ENCODE data around the gene KIAA1217.
"Not testable (repeated sequence)": the region's sequence is repeated elsewhere in the genome, so short reads cannot be mapped to it uniquely, and the experiment has no call there.

The KIAA1217 gene

DNA sequence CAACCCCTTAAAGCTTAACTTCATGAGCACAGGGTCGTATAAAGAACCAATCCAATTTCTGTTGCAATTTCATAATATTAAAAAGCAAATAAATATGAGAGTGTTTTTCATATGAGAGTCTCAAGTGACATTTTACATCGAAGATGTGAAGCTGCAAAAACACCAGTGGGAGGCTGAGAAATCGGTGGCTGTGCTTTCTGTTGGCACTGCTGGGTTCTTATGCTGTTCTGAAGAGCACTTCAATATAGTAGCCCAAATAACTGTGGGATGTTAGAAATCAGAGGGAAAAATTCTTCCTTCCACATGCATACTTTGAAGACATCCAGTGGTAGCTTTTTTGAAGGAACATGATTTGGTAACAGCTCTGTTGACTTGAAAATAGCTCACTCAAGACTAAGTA, 269.0 kb downstream of the KIAA1217 start:
- H2AFZ ChIP-seq (ENCODE audit: low read depth, low read length) = no peak overlapping the region
- no peak overlapping the region for H3K4me2 ChIP-seq (ENCODE audit: low read length)
- peaks cover 4% of the 10 kb centered on the region for H3K36me3 ChIP-seq (replicated peaks; ENCODE audit: low read depth, low read length)
- no peaks in the 10 kb centered on the region for H3K9me3 ChIP-seq (ENCODE audit: insufficient read depth, low read length)
- H3K27me3 ChIP-seq (ENCODE audit: low read depth, low read length) = no peaks in the 10 kb centered on the region
- no peak overlapping the region for H3K9ac ChIP-seq (ENCODE audit: low read length)
- H3K4me3 ChIP-seq (ENCODE audit: low read length) = no peak overlapping the region
- H3K79me2 ChIP-seq (ENCODE audit: low read length) = no peaks in the 10 kb centered on the region
- H4K20me1 ChIP-seq (ENCODE audit: insufficient read depth, low read length) = no peaks in the 10 kb centered on the region
- TF ChIP-seq EZH2phosphoT487 (IDR thresholded peaks at IDR 0.05; ENCODE audit: low read depth) (no peak), CTCF (IDR thresholded peaks at IDR 0.05; ENCODE audit: low read depth, low read length) (no peak)
- no peak overlapping the region for H3K27ac ChIP-seq (ENCODE audit: low read length)
- no peaks in the 10 kb centered on the region for H3K4me1 ChIP-seq (ENCODE audit: low read length)

- no peak overlapping the region for H3K27ac ChIP-seq (ENCODE audit: low read length)
- no peak overlapping the region for H2AFZ ChIP-seq (ENCODE audit: low read depth, low read length)
- no peak overlapping the region for H3K9ac ChIP-seq (ENCODE audit: low read length)
- peaks cover 6% of the 10 kb centered on the region for H3K4me1 ChIP-seq (ENCODE audit: low read length)
- TF ChIP-seq EZH2phosphoT487 (IDR thresholded peaks at IDR 0.05; ENCODE audit: low read depth) (no peak), CTCF (IDR thresholded peaks at IDR 0.05; ENCODE audit: low read depth, low read length) (no peak)
- H3K79me2 ChIP-seq (ENCODE audit: low read length) = no peaks in the 10 kb centered on the region
- H3K4me2 ChIP-seq (ENCODE audit: low read length) = no peak overlapping the region
- H3K27me3 ChIP-seq (ENCODE audit: low read depth, low read length) = no peaks in the 10 kb centered on the region
- H3K36me3 ChIP-seq (replicated peaks; ENCODE audit: low read depth, low read length) = peaks cover 4% of the 10 kb centered on the region
- H3K9me3 ChIP-seq (ENCODE audit: insufficient read depth, low read length) = no peaks in the 10 kb centered on the region
- H3K4me3 ChIP-seq (ENCODE audit: low read length) = no peak overlapping the region
- H4K20me1 ChIP-seq (ENCODE audit: insufficient read depth, low read length) = no peaks in the 10 kb centered on the region
These were observed 270.9 kb downstream of the KIAA1217 start for GRCh38 chr10:24479806-24480205.

GRCh38 chr10:24480447-24480846, 271.5 kb downstream of the KIAA1217 start:
- H3K4me3 ChIP-seq (ENCODE audit: low read length) = no peak overlapping the region
- no peaks in the 10 kb centered on the region for H4K20me1 ChIP-seq (ENCODE audit: insufficient read depth, low read length)
- H3K27ac ChIP-seq (ENCODE audit: low read length) = no peak overlapping the region
- no peak overlapping the region for H3K4me2 ChIP-seq (ENCODE audit: low read length)
- no peak overlapping the region for H2AFZ ChIP-seq (ENCODE audit: low read depth, low read length)
- no peak overlapping the region for H3K9ac ChIP-seq (ENCODE audit: low read length)
- H3K36me3 ChIP-seq (replicated peaks; ENCODE audit: low read depth, low read length) = peaks cover 4% of the 10 kb centered on the region
- no peaks in the 10 kb centered on the region for H3K27me3 ChIP-seq (ENCODE audit: low read depth, low read length)
- no peaks in the 10 kb centered on the region for H3K9me3 ChIP-seq (ENCODE audit: insufficient read depth, low read length)
- TF ChIP-seq CTCF (IDR thresholded peaks at IDR 0.05; ENCODE audit: low read depth, low read length) (no peak), EZH2phosphoT487 (IDR thresholded peaks at IDR 0.05; ENCODE audit: low read depth) (no peak)
- no peaks in the 10 kb centered on the region for H3K79me2 ChIP-seq (ENCODE audit: low read length)
- peaks cover 6% of the 10 kb centered on the region for H3K4me1 ChIP-seq (ENCODE audit: low read length)

DNA sequence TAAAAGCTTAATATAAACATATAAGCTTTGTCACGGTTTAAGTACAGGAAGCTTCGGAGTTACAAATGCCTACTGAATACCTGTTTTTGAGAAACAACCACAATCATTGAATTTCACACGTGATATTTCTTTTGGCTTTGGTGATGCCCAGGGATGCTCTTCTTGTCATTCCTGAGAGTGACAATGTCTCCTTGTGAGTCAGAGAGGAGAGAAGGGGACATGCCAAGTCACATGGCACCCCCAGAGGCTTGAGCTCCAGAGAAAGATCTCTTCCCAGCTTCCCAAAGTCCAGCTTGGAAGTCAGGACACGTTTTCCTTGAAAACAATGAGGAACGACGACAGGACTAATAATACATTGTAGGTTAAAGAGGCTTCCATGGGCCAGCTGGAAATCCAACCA, 272.3 kb downstream of the KIAA1217 start:
- Histone ChIP-seq H3K79me2 (ENCODE audit: low read length) (no peaks in the 10 kb centered on the region), H3K27me3 (ENCODE audit: low read depth, low read length) (no peaks in the 10 kb centered on the region), H4K20me1 (ENCODE audit: insufficient read depth, low read length) (no peaks in the 10 kb centered on the region)

DNA sequence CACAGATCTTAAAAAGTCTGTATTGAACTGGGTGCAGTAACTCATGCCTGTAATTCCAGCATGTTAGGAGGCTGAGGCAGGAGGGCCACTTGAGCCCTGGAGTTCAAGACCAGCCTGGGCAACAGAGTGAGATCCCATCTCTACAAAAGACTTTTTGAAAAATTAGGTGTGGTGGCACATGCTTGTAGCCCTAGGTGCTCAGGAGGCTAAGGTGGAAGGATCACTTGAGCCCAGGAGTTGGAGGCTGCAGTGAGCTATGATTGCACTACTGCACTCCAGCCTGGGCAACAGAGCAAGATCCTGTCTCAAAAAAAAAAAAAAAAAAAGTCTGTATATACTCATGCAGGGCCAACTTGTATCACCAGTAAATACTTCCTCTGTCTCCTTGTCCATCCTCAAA, 273.8 kb downstream of the KIAA1217 start:
- H3K27me3 ChIP-seq (ENCODE audit: low read depth, low read length) = not testable (repeated sequence)

More for the DNA sequence above, 272.3 kb downstream of the KIAA1217 start:
- peaks cover 10% of the 10 kb centered on the region for H3K4me1 ChIP-seq (ENCODE audit: low read length)
- H3K36me3 ChIP-seq (replicated peaks; ENCODE audit: low read depth, low read length) = peaks cover 4% of the 10 kb centered on the region
- no peaks in the 10 kb centered on the region for H3K9me3 ChIP-seq (ENCODE audit: insufficient read depth, low read length)
- no peak overlapping the region for H3K4me2 ChIP-seq (ENCODE audit: low read length)
- no peak overlapping the region for H2AFZ ChIP-seq (ENCODE audit: low read depth, low read length)
- H3K9ac ChIP-seq (ENCODE audit: low read length) = no peak overlapping the region
- no peak overlapping the region for H3K4me3 ChIP-seq (ENCODE audit: low read length)
- H3K27ac ChIP-seq (ENCODE audit: low read length) = no peak overlapping the region
- TF ChIP-seq EZH2phosphoT487 (IDR thresholded peaks at IDR 0.05; ENCODE audit: low read depth) = no peak
- TF ChIP-seq CTCF (IDR thresholded peaks at IDR 0.05; ENCODE audit: low read depth, low read length) = no peak

More for the DNA sequence above, 273.8 kb downstream of the KIAA1217 start:
- not testable (repeated sequence) for H3K9ac ChIP-seq (ENCODE audit: low read length); H2AFZ ChIP-seq (ENCODE audit: low read depth, low read length); H3K27ac ChIP-seq (ENCODE audit: low read length); H3K4me3 ChIP-seq (ENCODE audit: low read length); H3K36me3 ChIP-seq (replicated peaks; ENCODE audit: low read depth, low read length); H4K20me1 ChIP-seq (ENCODE audit: insufficient read depth, low read length); H3K79me2 ChIP-seq (ENCODE audit: low read length); H3K9me3 ChIP-seq (ENCODE audit: insufficient read depth, low read length); H3K4me2 ChIP-seq (ENCODE audit: low read length)
- H3K4me1 ChIP-seq (ENCODE audit: low read length) = peaks cover 16% of the 10 kb centered on the region
